ENCODE results near the gene ZNF565.
"Not testable (repeated sequence)": the region's sequence is repeated elsewhere in the genome, so short reads cannot be mapped to it uniquely, and the experiment has no call there.

ZNF565 gene

GRCh38 chr19:36149673-36150406 lies 64.6 kb downstream of the ZNF565 start:
- DNase-seq: no peak

GRCh38 chr19:36144624-36145023 lies 69.8 kb downstream of the ZNF565 start:
- no peak for DNase-seq

GRCh38 chr19:36142496-36142895 lies 72.0 kb downstream of the ZNF565 start:
- no peak for DNase-seq

- no peak for DNase-seq
Observed at GRCh38 chr19:36142046-36142445, 72.4 kb downstream of the ZNF565 start.

DNA sequence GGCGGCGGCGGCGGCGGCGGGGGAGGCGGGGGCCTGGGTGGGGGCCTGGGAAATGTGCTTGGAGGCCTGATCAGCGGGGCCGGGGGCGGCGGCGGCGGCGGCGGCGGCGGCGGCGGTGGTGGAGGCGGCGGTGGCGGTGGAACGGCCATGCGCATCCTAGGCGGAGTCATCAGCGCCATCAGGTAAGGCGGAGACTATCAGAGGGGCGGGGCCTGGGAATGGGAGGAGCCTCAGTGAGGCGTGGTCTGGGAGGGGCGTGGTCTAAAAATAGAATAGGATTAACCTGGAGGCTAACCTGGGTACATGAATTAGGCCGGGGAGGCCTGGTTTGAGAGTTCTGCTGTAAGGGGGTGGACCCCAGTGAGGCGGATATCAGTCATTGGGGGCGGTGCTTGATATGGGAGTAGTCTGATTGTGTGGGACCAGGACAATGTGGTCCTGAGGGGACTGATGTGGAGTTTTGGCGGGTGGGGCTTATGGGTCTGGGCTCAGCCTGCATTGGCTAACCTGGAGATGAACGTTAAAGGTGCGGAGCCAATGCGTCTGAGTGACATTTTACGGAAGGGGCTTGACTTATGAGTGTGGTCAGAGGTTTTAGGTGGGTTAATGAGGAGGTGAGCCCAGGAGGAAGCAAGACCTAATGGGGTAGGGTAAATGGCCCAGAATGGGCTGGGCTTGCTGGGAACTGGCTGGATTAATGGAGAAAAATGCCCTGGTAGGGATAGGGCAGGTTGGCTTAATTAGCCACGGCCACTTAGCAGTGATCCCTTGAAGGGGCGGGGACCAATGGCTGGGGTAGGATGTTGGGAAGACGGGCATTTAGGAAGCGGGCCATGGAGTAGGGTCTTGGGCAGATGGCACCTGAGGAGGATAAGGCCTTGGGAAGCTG lies 73.2 kb downstream of the ZNF565 start:
- DNase-seq: peak; percentile 84

- peak; percentile 80 for DNase-seq
Observed at GRCh38 chr19:36140304-36141038, 74.0 kb downstream of the ZNF565 start.

- peak; percentile 98 for DNase-seq
Observed at GRCh38 chr19:36139473-36140303, 74.8 kb downstream of the ZNF565 start, which contains the start of gene CAPNS1. CAPNS1 (plus strand) TSS chr19:36140066; CDS start chr19:36141012, 946 bp downstream.

DNA sequence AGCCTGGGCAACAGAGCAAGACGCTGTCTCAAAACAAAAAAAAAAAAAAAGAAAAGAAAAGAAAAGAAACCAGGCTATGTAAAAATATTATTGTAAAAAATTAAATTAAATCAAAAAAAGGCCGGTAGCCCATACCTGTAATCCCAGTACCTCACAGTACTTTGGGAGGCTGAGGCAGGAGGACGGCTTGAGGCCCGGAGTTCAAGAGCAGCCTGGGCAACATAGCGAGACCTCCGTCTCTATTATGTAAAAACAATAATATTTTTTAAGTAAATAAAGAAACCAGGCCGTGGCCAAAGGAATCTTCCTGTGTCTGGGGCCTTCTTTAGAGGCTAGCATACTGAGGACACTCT lies 75.4 kb downstream of the ZNF565 start:
- no peak for DNase-seq

DNA sequence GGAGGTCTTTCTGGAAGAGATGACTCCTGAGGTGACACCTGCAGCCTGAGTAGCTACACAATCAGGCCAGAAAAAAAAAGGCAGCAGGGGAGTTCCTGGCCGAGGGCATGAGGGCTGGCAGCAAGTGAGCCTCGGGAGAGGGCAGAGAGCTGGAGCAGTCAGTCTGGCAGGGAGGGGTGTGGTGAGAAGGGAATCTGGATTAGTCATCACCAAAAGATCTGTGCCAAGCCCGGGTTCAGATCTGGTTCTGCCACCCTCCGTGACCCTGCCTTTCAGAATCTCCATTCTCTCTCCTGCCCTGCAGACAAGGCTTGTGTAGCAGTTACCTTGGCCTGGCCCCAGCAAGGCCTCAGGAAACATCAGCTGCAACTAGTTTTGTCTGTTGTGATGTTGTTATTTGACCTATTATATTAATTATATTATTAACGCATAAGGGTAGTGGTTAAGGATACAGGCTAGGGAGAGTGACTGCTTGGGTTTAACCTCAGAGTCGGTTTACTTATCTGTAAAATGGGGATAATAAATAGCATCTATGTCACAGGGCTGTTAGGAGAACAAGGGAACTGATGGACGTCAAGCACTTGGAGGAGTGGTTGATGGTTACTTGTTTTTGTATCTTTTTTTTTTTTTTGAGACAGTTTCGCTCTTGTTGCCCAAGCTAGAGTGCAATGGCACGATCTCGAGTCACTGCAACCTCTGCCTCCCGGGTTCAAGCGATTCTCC lies 77.3 kb downstream of the ZNF565 start:
- no peak for DNase-seq

GRCh38 chr19:36134867-36135266 lies 79.6 kb downstream of the ZNF565 start:
- DNase-seq: not testable (repeated sequence)
